Neural progenitor cell (in vitro differentiated cells): ENCODE measurements around the gene KRTAP13-3. TPM values are rescaled to one million over a fixed set of nuclear protein-coding genes. Genes with fewer than 3 reads are reported as not detected.

Experiments
- DNase-seq: peaks from one replicate; pipeline ENCODE4 v3.0.0-alpha.2; 2016; ENCODE audit warnings: low spot score
- H2AFZ ChIP-seq: fragments of 200-600 bp; sonication (generic); replicated peaks from 2 replicates; pipeline ENCODE4 v1.6.1; 2016; ENCODE audit warnings: antibody characterized with exemption
- H3F3A ChIP-seq: fragments of 200-600 bp; sonication (generic); 2 replicates; pipeline ENCODE4 v1.6.1; 2016; ENCODE audit warnings: antibody characterized with exemption, low read depth
- H3K27ac ChIP-seq: fragments of 200-600 bp; sonication (generic); 2 replicates; pipeline ENCODE4 v1.5.1; 2016; ENCODE audit warnings: mild to moderate bottlenecking
- H3K27me3 ChIP-seq: fragments of 200-600 bp; sonication (generic); 2 replicates; pipeline ENCODE4 v1.6.1; 2016; ENCODE audit warnings: mild to moderate bottlenecking, moderate library complexity
- H3K36me3 ChIP-seq: fragments of 200-600 bp; sonication (generic); 2 replicates; pipeline ENCODE4 v1.5.1; 2016
- H3K4me1 ChIP-seq: fragments of 200-600 bp; sonication (generic); 2 replicates; pipeline ENCODE4 v1.6.1; 2016; ENCODE audit warnings: mixed run types
- H3K4me2 ChIP-seq: fragments of 200-600 bp; sonication (generic); 2 replicates; pipeline ENCODE4 v1.6.1; 2016
- H3K4me3 ChIP-seq: fragments of 200-600 bp; sonication (generic); 2 replicates; pipeline ENCODE4 v1.5.1; 2016
- H3K79me2 ChIP-seq: fragments of 200-600 bp; sonication (generic); 2 replicates; pipeline ENCODE4 v1.6.1; 2016; ENCODE audit warnings: low read depth
- H3K9ac ChIP-seq: fragments of 200-600 bp; sonication (generic); 2 replicates; pipeline ENCODE4 v1.6.1; 2016
- H3K9me3 ChIP-seq: fragments of 200-600 bp; sonication (generic); 2 replicates; pipeline ENCODE4 v1.5.1; 2016; ENCODE audit warnings: low read depth
- H4K20me1 ChIP-seq: fragments of 200-600 bp; sonication (generic); 2 replicates; pipeline ENCODE4 v1.6.1; 2016; ENCODE audit warnings: low read depth
- H3K27ac Mint-ChIP-seq: 3 replicates; pipeline ENCODE4 v1.8.0; 2021; ENCODE audit warnings: mixed read lengths
- H3K27me3 Mint-ChIP-seq: 2 replicates; pipeline ENCODE4 v1.8.0; 2022; ENCODE audit warnings: low read depth, mild to moderate bottlenecking, inconsistent platforms, moderate library complexity, mixed read lengths; ENCODE audit not compliant: insufficient read depth
- H3K36me3 Mint-ChIP-seq: 3 replicates; pipeline ENCODE4 v1.8.0; 2021; ENCODE audit warnings: mixed read lengths
- H3K4me1 Mint-ChIP-seq: 3 replicates; pipeline ENCODE4 v1.8.0; 2021; ENCODE audit warnings: mixed read lengths
- H3K4me3 Mint-ChIP-seq: 3 replicates; pipeline ENCODE4 v1.8.0; 2021; ENCODE audit warnings: mild to moderate bottlenecking, moderate library complexity, mixed read lengths
- H3K9me3 Mint-ChIP-seq: 3 replicates; pipeline ENCODE4 v1.8.0; 2020; ENCODE audit warnings: mixed read lengths
- CTCF ChIP-seq: fragments of 200-600 bp; sonication (generic); IDR thresholded peaks from 2 replicates; pipeline ENCODE4 v1.5.1; 2017; ENCODE audit warnings: antibody characterized with exemption, mild to moderate bottlenecking
- EZH2 ChIP-seq: fragments of 200-600 bp; sonication (generic); IDR thresholded peaks from 2 replicates; pipeline ENCODE4 v1.6.1; 2017; ENCODE audit warnings: antibody characterized with exemption, mild to moderate bottlenecking, moderate library complexity
- EZH2phosphoT487 ChIP-seq: fragments of 200-600 bp; sonication (generic); IDR thresholded peaks from 2 replicates; pipeline ENCODE4 v1.6.1; 2017; ENCODE audit warnings: antibody characterized with exemption
- total RNA-seq: library from RNA; depleted of rRNA; stranded (reverse); fragments of >200 nt; gene quantifications from 2 replicates; pipeline ENCODE4 v1.2.3, GENCODE V29; 2015; ENCODE audit warnings: low replicate concordance

Gene KRTAP13-3
- total RNA-seq, 1 donor from 2014 or later, result not detected

DNA sequence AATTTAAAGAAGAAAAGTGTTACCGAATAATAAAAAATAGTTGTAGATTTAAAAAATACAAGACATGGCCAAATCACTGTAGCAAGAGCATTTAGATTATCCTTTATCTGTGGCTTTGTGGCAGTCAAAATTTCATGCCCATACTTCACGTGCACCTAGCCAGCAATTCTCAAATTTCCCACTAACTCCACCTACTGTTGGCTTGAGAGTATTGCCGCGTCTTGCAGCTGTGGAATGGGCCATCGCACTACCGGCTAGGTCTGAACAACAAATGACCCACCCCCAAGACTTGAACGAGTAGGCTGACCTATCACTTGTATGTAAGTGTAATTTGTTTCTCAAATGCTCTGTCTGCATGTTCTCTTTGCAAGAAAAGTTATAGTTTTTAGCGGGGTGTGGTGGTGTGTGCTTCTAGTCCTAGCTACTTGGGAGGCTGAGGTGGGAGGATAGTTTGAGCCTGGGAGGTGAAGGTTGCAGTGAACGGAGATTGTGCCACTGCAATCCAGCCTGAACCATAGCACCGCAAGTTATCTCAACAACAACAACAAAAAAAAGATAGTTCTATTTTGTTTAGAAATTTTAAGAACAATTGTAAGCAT is 8.4 kb upstream of the KRTAP13-3 start:
- TF ChIP-seq EZH2 (no peak), EZH2phosphoT487 (no peak), CTCF (peak; percentile 70)
- H3K4me2 ChIP-seq, result no peak overlapping the region
- Mint-ChIP-seq H3K4me1 (no peaks in the 10 kb centered on the region), H3K36me3 (no peaks in the 10 kb centered on the region), H3K4me3 (no peak overlapping the region), H3K27ac (no peak overlapping the region), H3K27me3 (no peaks in the 10 kb centered on the region), H3K9me3 (no peaks in the 10 kb centered on the region)
- no peak overlapping the region for H3K27ac ChIP-seq
- H3K4me1 ChIP-seq, result no peaks in the 10 kb centered on the region
- H3K4me3 ChIP-seq, result no peak overlapping the region
- no peaks in the 10 kb centered on the region for H3K36me3 ChIP-seq
- H2AFZ ChIP-seq, result peak overlapping the region; percentile 46
- H3K79me2 ChIP-seq, result no peaks in the 10 kb centered on the region
- H3K9me3 ChIP-seq, result no peaks in the 10 kb centered on the region
- H3K9ac ChIP-seq, result no peak overlapping the region
- peak; percentile 56 for DNase-seq
- H3K27me3 ChIP-seq, result no peaks in the 10 kb centered on the region
- H3F3A ChIP-seq, result no peaks in the 10 kb centered on the region
- H4K20me1 ChIP-seq, result no peaks in the 10 kb centered on the region

DNA sequence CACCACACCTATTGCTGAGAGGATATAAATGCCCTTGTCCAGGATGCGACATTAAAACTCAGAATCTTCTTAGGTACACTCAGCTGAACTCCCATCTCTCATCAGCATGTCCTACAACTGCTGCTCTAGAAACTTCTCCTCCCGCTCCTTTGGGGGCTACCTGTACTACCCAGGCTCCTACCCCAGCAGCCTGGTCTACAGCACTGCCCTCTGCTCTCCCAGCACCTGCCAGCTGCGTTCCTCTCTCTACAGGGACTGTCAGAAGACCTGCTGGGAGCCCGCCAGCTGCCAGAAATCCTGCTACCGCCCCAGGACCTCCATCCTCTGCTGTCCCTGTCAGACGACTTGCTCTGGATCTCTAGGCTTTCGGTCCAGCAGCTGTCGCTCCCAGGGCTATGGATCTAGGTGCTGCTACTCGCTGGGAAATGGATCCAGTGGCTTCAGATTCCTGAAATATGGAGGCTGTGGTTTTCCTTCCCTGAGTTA is 4.5 kb upstream of the KRTAP13-3 start, which contains the start of gene KRTAP13-4:
TSS of gene KRTAP13-4 (plus strand) at position 51 of the 486 bp plus-strand sequence. CDS start at position 107, 56 bp downstream.
- Histone ChIP-seq H3K4me1 (peaks cover 15% of the 10 kb centered on the region), H3K4me2 (no peak within 1 kb of the TSS), H3K4me3 (no peak within 1 kb of the TSS), H3K9me3 (no peaks in the 10 kb centered on the region), H3K79me2 (no peaks in the 10 kb centered on the region), H3K27ac (no peak within 1 kb of the TSS), H4K20me1 (no peaks in the 10 kb centered on the region), H3K9ac (no peak within 1 kb of the TSS), H2AFZ (no peak within 1 kb of the TSS), H3F3A (peaks cover 18% of the 10 kb centered on the region), H3K27me3 (no peaks in the 10 kb centered on the region), H3K36me3 (peaks cover 4% of the 10 kb centered on the region)
- peaks cover 15% of the 10 kb centered on the region for H3K4me1 Mint-ChIP-seq
- DNase-seq, result no peak
- no peaks in the 10 kb centered on the region for H3K36me3 Mint-ChIP-seq
- H3K27me3 Mint-ChIP-seq, result no peaks in the 10 kb centered on the region
- H3K4me3 Mint-ChIP-seq, result no peak within 1 kb of the TSS
- no peaks in the 10 kb centered on the region for H3K9me3 Mint-ChIP-seq
- no peak for TF ChIP-seq EZH2phosphoT487
- TF ChIP-seq CTCF, result no peak
- H3K27ac Mint-ChIP-seq, result no peak within 1 kb of the TSS

GRCh38 chr21:30426731-30427130 is 1.0 kb upstream of the KRTAP13-3 start:
- H3K9ac ChIP-seq, result no peak overlapping the region
- peaks cover 15% of the 10 kb centered on the region for H3K4me1 ChIP-seq
- H3K4me2 ChIP-seq, result peak overlapping the region; percentile 48
- Mint-ChIP-seq H3K36me3 (no peaks in the 10 kb centered on the region), H3K27me3 (no peaks in the 10 kb centered on the region), H3K4me1 (peaks cover 15% of the 10 kb centered on the region), H3K4me3 (no peak overlapping the region), H3K27ac (no peak overlapping the region), H3K9me3 (peaks cover 7% of the 10 kb centered on the region)
- no peak overlapping the region for H3K4me3 ChIP-seq
- peaks cover 4% of the 10 kb centered on the region for H3K36me3 ChIP-seq
- no peaks in the 10 kb centered on the region for H3K9me3 ChIP-seq
- H3K27ac ChIP-seq, result peak overlapping the region; percentile 87
- H3K79me2 ChIP-seq, result no peaks in the 10 kb centered on the region
- peaks cover 18% of the 10 kb centered on the region for H3F3A ChIP-seq
- no peak for TF ChIP-seq EZH2
- no peak for TF ChIP-seq CTCF
- no peak for TF ChIP-seq EZH2phosphoT487
- H3K27me3 ChIP-seq, result no peaks in the 10 kb centered on the region
- no peaks in the 10 kb centered on the region for H4K20me1 ChIP-seq
- peak; percentile 76 for DNase-seq
- H2AFZ ChIP-seq, result peak overlapping the region; percentile 8
